ENCODE results near the gene CHAC1.

CHAC1 gene

DNA sequence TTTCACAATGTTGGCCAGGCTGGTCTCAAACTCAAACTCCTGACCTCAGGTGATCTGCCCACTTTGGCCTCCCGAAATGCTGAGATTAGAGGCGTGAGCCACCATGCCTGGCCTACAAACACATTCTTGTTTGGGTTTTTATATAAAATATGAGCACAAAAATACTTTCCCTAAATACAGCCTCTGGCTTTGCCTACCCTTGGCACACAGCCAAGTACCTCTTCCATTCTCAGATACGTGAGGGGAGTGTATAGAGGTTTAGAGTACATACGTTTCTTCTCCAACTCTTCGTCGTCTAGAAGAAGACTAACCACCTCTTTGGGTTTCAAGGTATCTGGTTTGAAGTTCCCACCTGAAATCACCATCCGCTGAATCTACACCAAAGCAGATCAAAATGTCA lies 33.5 kb downstream of the CHAC1 start:
- Histone ChIP-seq H3K36me3 (ENCODE audit: control insufficient read depth, low read length) (peaks cover 73% of the 10 kb centered on the region), H3K27me3 (ENCODE audit: control insufficient read depth, low read length) (no peaks in the 10 kb centered on the region), H3K4me2 (ENCODE audit: low read length) (no peak overlapping the region), H4K20me1 (ENCODE audit: control insufficient read depth, insufficient read depth, low read depth, low read length) (no peaks in the 10 kb centered on the region), H3K9me2 (replicated peaks; ENCODE audit: control insufficient read depth, low read length) (no peaks in the 10 kb centered on the region), H3K4me1 (ENCODE audit: control insufficient read depth, low read length) (no peaks in the 10 kb centered on the region), H3F3A (ENCODE audit: control insufficient read depth, insufficient read depth) (no peaks in the 10 kb centered on the region), H3K9me3 (ENCODE audit: control insufficient read depth, insufficient read depth, low read length) (no peaks in the 10 kb centered on the region), H3K4me3 (ENCODE audit: low read length) (no peak overlapping the region), H3K79me2 (ENCODE audit: control insufficient read depth, low read length) (no peaks in the 10 kb centered on the region), H3K27ac (ENCODE audit: low read depth, low read length) (no peak overlapping the region)
- no peak for TF ChIP-seq EZH2phosphoT487 (IDR thresholded peaks at IDR 0.05; ENCODE audit: borderline replicate concordance, low read length)
- TF ChIP-seq, protein P1, sequence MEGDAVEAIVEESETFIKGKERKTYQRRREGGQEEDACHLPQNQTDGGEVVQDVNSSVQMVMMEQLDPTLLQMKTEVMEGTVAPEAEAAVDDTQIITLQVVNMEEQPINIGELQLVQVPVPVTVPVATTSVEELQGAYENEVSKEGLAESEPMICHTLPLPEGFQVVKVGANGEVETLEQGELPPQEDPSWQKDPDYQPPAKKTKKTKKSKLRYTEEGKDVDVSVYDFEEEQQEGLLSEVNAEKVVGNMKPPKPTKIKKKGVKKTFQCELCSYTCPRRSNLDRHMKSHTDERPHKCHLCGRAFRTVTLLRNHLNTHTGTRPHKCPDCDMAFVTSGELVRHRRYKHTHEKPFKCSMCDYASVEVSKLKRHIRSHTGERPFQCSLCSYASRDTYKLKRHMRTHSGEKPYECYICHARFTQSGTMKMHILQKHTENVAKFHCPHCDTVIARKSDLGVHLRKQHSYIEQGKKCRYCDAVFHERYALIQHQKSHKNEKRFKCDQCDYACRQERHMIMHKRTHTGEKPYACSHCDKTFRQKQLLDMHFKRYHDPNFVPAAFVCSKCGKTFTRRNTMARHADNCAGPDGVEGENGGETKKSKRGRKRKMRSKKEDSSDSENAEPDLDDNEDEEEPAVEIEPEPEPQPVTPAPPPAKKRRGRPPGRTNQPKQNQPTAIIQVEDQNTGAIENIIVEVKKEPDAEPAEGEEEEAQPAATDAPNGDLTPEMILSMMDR (IDR thresholded peaks at IDR 0.05; ENCODE audit: low read depth, low read length, poor library complexity, severe bottlenecking), result no peak

DNA sequence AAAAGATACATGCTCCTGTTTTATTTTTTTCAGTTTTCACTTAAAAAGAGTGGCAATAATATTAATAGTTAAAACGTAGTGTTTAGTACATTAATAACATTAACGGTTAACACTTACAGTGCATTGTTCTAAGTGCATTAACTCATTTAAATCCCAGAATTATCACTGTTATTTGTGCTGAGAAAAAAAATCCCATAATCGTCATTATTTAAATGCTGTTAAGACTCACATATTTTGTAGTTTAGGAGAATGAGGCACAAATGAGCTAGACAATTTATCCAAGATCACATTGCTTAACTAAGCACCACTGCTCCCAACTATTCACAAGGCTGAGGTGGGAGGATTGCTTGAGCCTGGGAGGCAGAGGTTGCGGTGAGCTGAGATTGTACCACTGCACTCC lies 34.9 kb downstream of the CHAC1 start:
- no peaks in the 10 kb centered on the region for H3F3A ChIP-seq (ENCODE audit: control insufficient read depth, insufficient read depth)

DNA sequence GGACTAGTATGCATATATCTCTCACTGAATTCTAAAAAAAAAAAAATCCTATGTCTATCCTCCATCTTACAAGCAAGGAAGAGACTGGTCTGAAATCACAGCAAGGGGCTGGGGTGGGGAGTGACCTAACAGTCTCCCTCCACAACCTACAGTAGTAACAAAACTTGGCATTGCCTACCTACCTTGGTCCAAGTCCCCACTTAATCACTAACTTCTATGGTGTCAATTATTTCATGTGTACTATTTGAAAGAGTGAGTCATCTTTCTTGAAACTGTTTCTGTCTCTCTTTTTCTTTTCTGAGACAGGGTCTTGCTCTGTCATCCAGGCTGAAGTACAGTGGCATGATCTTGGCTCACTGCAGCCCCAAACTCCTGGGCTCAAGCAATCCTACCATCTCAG lies 36.8 kb downstream of the CHAC1 start:
- Histone ChIP-seq H3K4me3 (ENCODE audit: low read length) (no peak overlapping the region), H3K27me3 (ENCODE audit: control insufficient read depth, low read length) (no peaks in the 10 kb centered on the region), H3F3A (ENCODE audit: control insufficient read depth, insufficient read depth) (no peaks in the 10 kb centered on the region), H3K79me2 (ENCODE audit: control insufficient read depth, low read length) (no peaks in the 10 kb centered on the region), H3K4me2 (ENCODE audit: low read length) (no peak overlapping the region), H3K4me1 (ENCODE audit: control insufficient read depth, low read length) (no peaks in the 10 kb centered on the region), H3K9me3 (ENCODE audit: control insufficient read depth, insufficient read depth, low read length) (no peaks in the 10 kb centered on the region), H3K27ac (ENCODE audit: low read depth, low read length) (no peak overlapping the region), H3K36me3 (ENCODE audit: control insufficient read depth, low read length) (peaks cover 49% of the 10 kb centered on the region), H4K20me1 (ENCODE audit: control insufficient read depth, insufficient read depth, low read depth, low read length) (no peaks in the 10 kb centered on the region), H3K9me2 (replicated peaks; ENCODE audit: control insufficient read depth, low read length) (no peaks in the 10 kb centered on the region)
- no peak for TF ChIP-seq EZH2phosphoT487 (IDR thresholded peaks at IDR 0.05; ENCODE audit: borderline replicate concordance, low read length)
- TF ChIP-seq, protein P1 (IDR thresholded peaks at IDR 0.05; ENCODE audit: low read depth, low read length, poor library complexity, severe bottlenecking), result no peak

More for the DNA sequence above, 34.9 kb downstream of the CHAC1 start:
- no peaks in the 10 kb centered on the region for H3K9me3 ChIP-seq (ENCODE audit: control insufficient read depth, insufficient read depth, low read length)
- no peak overlapping the region for H3K4me2 ChIP-seq (ENCODE audit: low read length)
- H3K4me1 ChIP-seq (ENCODE audit: control insufficient read depth, low read length), result no peaks in the 10 kb centered on the region
- H3K27me3 ChIP-seq (ENCODE audit: control insufficient read depth, low read length), result no peaks in the 10 kb centered on the region
- H3K79me2 ChIP-seq (ENCODE audit: control insufficient read depth, low read length), result no peaks in the 10 kb centered on the region
- TF ChIP-seq, protein P1 (IDR thresholded peaks at IDR 0.05; ENCODE audit: low read depth, low read length, poor library complexity, severe bottlenecking), result no peak
- no peak for TF ChIP-seq EZH2phosphoT487 (IDR thresholded peaks at IDR 0.05; ENCODE audit: borderline replicate concordance, low read length)
- H3K9me2 ChIP-seq (replicated peaks; ENCODE audit: control insufficient read depth, low read length), result no peaks in the 10 kb centered on the region
- H3K4me3 ChIP-seq (ENCODE audit: low read length), result no peak overlapping the region
- H4K20me1 ChIP-seq (ENCODE audit: control insufficient read depth, insufficient read depth, low read depth, low read length), result no peaks in the 10 kb centered on the region
- peaks cover 62% of the 10 kb centered on the region for H3K36me3 ChIP-seq (ENCODE audit: control insufficient read depth, low read length)
- H3K27ac ChIP-seq (ENCODE audit: low read depth, low read length), result no peak overlapping the region

DNA sequence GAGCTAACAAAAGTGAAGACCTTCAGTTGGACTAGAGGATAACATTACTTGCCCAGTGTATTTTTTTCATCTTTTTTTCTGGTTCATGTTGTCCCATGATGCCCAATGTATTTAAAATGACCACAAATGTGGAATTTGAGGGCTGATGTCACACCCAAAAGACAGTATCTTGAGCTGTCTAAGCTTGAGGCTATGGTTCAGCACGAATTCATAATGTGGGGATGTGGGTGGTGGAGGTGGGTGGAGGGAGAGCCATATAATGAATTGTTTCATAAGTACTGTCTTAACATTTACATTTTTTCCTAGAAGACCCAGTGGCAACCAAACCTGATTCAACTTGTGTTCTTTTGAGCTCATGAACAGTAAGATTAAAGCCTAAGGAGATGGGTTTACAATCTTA lies 37.5 kb downstream of the CHAC1 start:
- no peak for TF ChIP-seq EZH2phosphoT487 (IDR thresholded peaks at IDR 0.05; ENCODE audit: borderline replicate concordance, low read length)
- TF ChIP-seq, protein P1 (IDR thresholded peaks at IDR 0.05; ENCODE audit: low read depth, low read length, poor library complexity, severe bottlenecking), result no peak
- H3K4me2 ChIP-seq (ENCODE audit: low read length), result no peak overlapping the region
- no peaks in the 10 kb centered on the region for H4K20me1 ChIP-seq (ENCODE audit: control insufficient read depth, insufficient read depth, low read depth, low read length)
- peaks cover 46% of the 10 kb centered on the region for H3K36me3 ChIP-seq (ENCODE audit: control insufficient read depth, low read length)
- H3K27me3 ChIP-seq (ENCODE audit: control insufficient read depth, low read length), result no peaks in the 10 kb centered on the region
- no peaks in the 10 kb centered on the region for H3F3A ChIP-seq (ENCODE audit: control insufficient read depth, insufficient read depth)
- H3K9me2 ChIP-seq (replicated peaks; ENCODE audit: control insufficient read depth, low read length), result no peaks in the 10 kb centered on the region
- H3K4me3 ChIP-seq (ENCODE audit: low read length), result no peak overlapping the region
- no peaks in the 10 kb centered on the region for H3K4me1 ChIP-seq (ENCODE audit: control insufficient read depth, low read length)
- H3K9me3 ChIP-seq (ENCODE audit: control insufficient read depth, insufficient read depth, low read length), result no peaks in the 10 kb centered on the region
- no peaks in the 10 kb centered on the region for H3K79me2 ChIP-seq (ENCODE audit: control insufficient read depth, low read length)
- no peak overlapping the region for H3K27ac ChIP-seq (ENCODE audit: low read depth, low read length)

Data from DOHH2 (cell line).